Activated naive CD4-positive, alpha-beta T cell treated with anti-CD3 and anti-CD28 coated beads, Interleukin-2, amount 50 U/mL, for 24 hours (primary cell): ENCODE results near the gene PDGFRB.

ENCODE experiments used
- H3K27ac Mint-ChIP-seq: one replicate; pipeline ENCODE4 v1.8.0; 2021; ENCODE audit warnings: mild to moderate bottlenecking, mixed read lengths
- H3K27me3 Mint-ChIP-seq: one replicate; pipeline ENCODE4 v1.8.0; 2021; ENCODE audit warnings: mixed read lengths
- H3K36me3 Mint-ChIP-seq: one replicate; pipeline ENCODE4 v1.8.0; 2021; ENCODE audit warnings: mixed read lengths
- H3K4me1 Mint-ChIP-seq: one replicate; pipeline ENCODE4 v1.8.0; 2021; ENCODE audit warnings: mixed read lengths
- H3K4me3 Mint-ChIP-seq: one replicate; pipeline ENCODE4 v1.8.0; 2021; ENCODE audit warnings: mild to moderate bottlenecking, mixed read lengths
- H3K9me3 Mint-ChIP-seq: one replicate; pipeline ENCODE4 v1.8.0; 2021; ENCODE audit warnings: mixed read lengths

The PDGFRB gene

GRCh38 chr5:150073086-150073625 is 82.5 kb downstream of the PDGFRB start:
- no peaks in the 10 kb centered on the region for H3K36me3 Mint-ChIP-seq
- no peak overlapping the region for H3K4me3 Mint-ChIP-seq
- H3K4me1 Mint-ChIP-seq: no peaks in the 10 kb centered on the region
- no peaks in the 10 kb centered on the region for H3K9me3 Mint-ChIP-seq
- H3K27me3 Mint-ChIP-seq: no peaks in the 10 kb centered on the region
- no peak overlapping the region for H3K27ac Mint-ChIP-seq

GRCh38 chr5:150070821-150071220 is 84.8 kb downstream of the PDGFRB start:
- no peaks in the 10 kb centered on the region for H3K36me3 Mint-ChIP-seq
- H3K9me3 Mint-ChIP-seq: no peaks in the 10 kb centered on the region
- H3K27me3 Mint-ChIP-seq: no peaks in the 10 kb centered on the region
- H3K27ac Mint-ChIP-seq: no peak overlapping the region
- no peaks in the 10 kb centered on the region for H3K4me1 Mint-ChIP-seq
- H3K4me3 Mint-ChIP-seq: no peak overlapping the region

- Mint-ChIP-seq H3K9me3 (no peaks in the 10 kb centered on the region), H3K36me3 (no peaks in the 10 kb centered on the region), H3K4me1 (no peaks in the 10 kb centered on the region), H3K27me3 (no peaks in the 10 kb centered on the region), H3K4me3 (no peak overlapping the region), H3K27ac (no peak overlapping the region)
Measured at GRCh38 chr5:150069672-150070627, 85.7 kb downstream of the PDGFRB start.

DNA sequence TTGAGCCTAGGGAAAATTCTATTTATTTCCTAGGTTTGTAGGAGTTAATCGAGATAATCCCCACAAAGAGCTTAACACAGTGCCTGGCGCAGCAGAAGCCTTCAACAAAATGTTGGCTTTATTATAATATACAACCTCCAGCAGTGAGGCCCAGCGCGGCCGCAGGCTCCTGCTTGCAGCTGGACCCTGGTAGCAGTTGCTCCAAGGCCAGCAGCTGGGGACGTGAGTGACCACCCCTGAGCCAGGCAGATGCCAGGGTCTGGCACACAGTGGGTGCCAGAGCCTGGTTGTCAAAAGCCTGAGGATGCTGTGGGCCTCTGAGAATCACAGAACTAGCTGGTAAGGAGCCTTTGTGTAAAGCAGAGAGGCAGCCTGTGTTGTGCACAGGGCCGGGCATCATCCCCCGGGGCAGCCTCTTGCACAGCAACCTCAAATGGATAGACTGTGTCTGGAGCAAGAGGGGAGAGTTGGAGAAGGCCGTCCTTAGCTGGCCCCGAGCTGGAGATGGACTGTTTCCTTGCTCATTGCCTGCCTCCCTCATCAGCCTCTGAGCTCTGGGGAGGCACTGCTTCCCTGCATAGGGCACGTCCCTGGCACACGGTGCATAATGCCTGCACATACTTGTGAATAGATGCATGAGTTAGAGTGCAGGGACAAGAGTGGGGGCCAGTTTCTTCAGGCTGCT is 86.5 kb downstream of the PDGFRB start:
- no peaks in the 10 kb centered on the region for H3K4me1 Mint-ChIP-seq
- no peaks in the 10 kb centered on the region for H3K9me3 Mint-ChIP-seq
- no peaks in the 10 kb centered on the region for H3K27me3 Mint-ChIP-seq
- no peak overlapping the region for H3K27ac Mint-ChIP-seq
- H3K36me3 Mint-ChIP-seq: no peaks in the 10 kb centered on the region
- no peak overlapping the region for H3K4me3 Mint-ChIP-seq

DNA sequence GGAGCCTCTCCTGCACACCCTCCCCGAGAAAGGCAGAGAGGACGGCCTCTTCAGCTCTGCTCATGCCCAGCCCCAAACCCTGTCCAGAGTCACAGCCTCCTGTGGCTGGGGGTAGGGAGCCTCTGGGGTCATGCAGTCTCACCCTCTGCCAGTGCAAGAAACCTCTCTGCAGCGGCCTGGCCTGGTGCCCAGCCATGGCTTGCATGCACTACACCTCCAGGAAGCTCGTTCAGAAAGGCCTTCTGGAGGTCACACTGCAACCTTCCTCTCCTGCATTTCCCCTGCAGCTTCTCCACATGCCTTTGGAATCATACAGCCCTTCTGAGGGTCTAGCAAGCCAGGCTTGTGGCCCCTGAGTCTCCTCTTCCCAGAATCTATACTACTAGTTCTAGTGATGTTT is 87.2 kb downstream of the PDGFRB start:
- H3K27me3 Mint-ChIP-seq: no peaks in the 10 kb centered on the region
- no peak overlapping the region for H3K27ac Mint-ChIP-seq
- H3K4me3 Mint-ChIP-seq: no peak overlapping the region
- H3K9me3 Mint-ChIP-seq: no peaks in the 10 kb centered on the region
- H3K4me1 Mint-ChIP-seq: no peaks in the 10 kb centered on the region
- H3K36me3 Mint-ChIP-seq: no peaks in the 10 kb centered on the region

DNA sequence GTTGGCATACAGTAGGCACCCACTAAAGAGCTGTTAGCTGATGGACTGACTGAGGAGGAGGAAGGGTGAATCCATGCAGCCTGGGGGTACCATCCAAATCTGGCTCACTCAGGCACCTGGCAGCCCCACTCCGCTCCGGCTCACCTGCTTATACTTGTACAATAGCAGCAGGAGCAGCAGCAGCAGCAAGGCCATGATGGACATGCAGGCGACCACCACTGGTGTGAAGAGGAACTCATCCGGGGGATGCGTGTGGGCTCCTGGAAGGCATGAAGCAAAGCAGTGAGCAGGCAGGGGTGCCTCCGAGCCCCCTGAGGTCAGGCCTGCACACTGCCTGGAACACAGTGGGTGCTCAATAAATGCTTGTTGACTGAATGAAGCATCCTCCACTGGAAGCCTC is 87.6 kb downstream of the PDGFRB start:
- H3K4me3 Mint-ChIP-seq: no peak overlapping the region
- H3K27ac Mint-ChIP-seq: no peak overlapping the region
- H3K27me3 Mint-ChIP-seq: no peaks in the 10 kb centered on the region
- no peaks in the 10 kb centered on the region for H3K36me3 Mint-ChIP-seq
- H3K4me1 Mint-ChIP-seq: no peaks in the 10 kb centered on the region
- no peaks in the 10 kb centered on the region for H3K9me3 Mint-ChIP-seq

DNA sequence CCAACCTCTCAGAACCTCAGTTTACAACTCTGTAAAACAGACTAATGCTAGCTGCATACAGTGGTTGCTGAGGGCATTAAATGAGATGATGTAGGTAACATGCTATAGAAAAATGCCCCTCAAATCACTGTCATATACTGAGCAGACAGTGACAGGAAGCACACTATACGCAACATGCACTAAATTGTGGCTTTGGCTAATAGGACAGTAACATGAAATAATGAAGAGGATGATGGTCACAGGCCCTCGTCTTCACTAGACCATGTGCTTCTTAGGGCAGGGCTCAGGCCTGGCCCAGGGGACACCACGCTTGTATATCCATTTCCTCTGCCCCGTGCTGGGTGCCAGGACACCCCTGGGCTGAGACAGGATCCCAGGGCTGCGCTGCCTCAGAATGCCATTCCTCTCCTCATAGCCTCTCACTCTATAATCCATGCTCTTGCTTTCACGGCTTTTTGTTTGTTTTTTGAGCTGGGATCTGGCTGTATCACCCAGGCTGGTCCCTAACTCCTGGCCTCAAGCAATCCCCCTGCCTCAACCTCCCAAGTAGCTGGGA is 88.2 kb downstream of the PDGFRB start:
- Mint-ChIP-seq H3K9me3 (no peaks in the 10 kb centered on the region), H3K4me3 (no peak overlapping the region), H3K4me1 (no peaks in the 10 kb centered on the region), H3K36me3 (no peaks in the 10 kb centered on the region), H3K27me3 (no peaks in the 10 kb centered on the region), H3K27ac (no peak overlapping the region)

DNA sequence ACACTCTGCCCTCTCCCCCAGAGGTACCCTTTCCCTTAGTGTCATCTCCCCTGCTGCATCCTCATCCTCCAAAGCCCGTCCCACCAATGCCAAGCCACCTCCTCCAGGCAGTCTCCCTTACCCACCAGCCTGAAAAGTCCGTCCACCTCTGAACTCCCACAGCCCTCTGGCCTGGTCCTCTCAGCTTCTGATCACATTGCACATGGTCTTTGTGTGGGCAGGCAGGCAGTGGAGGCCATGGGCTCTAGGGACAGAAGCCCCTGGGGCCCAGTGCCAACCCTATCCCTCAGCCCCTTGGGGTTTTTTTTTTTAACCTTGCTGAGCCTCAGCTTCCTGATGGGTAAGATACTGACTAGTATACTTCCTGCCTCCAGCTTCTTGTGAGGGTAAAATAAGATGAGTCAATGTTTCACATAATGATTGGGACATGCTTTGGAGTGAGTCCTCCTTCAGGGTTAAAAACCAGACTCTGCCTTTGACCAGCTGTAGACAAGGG is 88.7 kb downstream of the PDGFRB start:
- no peaks in the 10 kb centered on the region for H3K36me3 Mint-ChIP-seq
- no peaks in the 10 kb centered on the region for H3K9me3 Mint-ChIP-seq
- no peak overlapping the region for H3K27ac Mint-ChIP-seq
- H3K27me3 Mint-ChIP-seq: no peaks in the 10 kb centered on the region
- H3K4me1 Mint-ChIP-seq: no peaks in the 10 kb centered on the region
- no peak overlapping the region for H3K4me3 Mint-ChIP-seq

GRCh38 chr5:150066436-150066835 is 89.2 kb downstream of the PDGFRB start:
- H3K4me3 Mint-ChIP-seq: no peak overlapping the region
- no peaks in the 10 kb centered on the region for H3K36me3 Mint-ChIP-seq
- H3K27ac Mint-ChIP-seq: no peak overlapping the region
- no peaks in the 10 kb centered on the region for H3K4me1 Mint-ChIP-seq
- H3K9me3 Mint-ChIP-seq: no peaks in the 10 kb centered on the region
- H3K27me3 Mint-ChIP-seq: no peaks in the 10 kb centered on the region

DNA sequence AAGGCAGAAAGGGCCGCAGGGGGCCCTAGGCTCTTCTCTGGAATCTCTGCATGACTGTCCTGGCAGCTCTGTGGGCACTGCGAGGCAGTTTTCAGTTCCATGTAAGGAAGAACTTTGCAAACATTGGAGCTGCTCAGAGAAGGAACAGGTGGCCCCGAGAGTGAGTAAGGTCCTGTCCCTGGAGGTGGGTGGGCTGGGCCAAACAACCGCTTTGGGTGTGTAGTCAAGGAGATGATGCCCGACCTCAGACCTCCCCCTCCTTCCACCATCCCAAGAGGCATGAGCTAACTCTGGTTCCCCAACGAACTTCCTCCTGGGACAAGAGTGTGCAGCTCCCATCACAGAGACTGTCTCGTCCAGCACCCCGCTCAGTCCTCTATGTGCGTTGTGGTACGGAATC is 89.8 kb downstream of the PDGFRB start:
- no peaks in the 10 kb centered on the region for H3K36me3 Mint-ChIP-seq
- no peaks in the 10 kb centered on the region for H3K27me3 Mint-ChIP-seq
- H3K9me3 Mint-ChIP-seq: no peaks in the 10 kb centered on the region
- no peak overlapping the region for H3K27ac Mint-ChIP-seq
- H3K4me1 Mint-ChIP-seq: no peaks in the 10 kb centered on the region
- no peak overlapping the region for H3K4me3 Mint-ChIP-seq

GRCh38 chr5:150065346-150065745 is 90.3 kb downstream of the PDGFRB start:
- no peak overlapping the region for H3K27ac Mint-ChIP-seq
- no peaks in the 10 kb centered on the region for H3K27me3 Mint-ChIP-seq
- H3K9me3 Mint-ChIP-seq: no peaks in the 10 kb centered on the region
- no peaks in the 10 kb centered on the region for H3K36me3 Mint-ChIP-seq
- H3K4me1 Mint-ChIP-seq: no peaks in the 10 kb centered on the region
- H3K4me3 Mint-ChIP-seq: no peak overlapping the region

DNA sequence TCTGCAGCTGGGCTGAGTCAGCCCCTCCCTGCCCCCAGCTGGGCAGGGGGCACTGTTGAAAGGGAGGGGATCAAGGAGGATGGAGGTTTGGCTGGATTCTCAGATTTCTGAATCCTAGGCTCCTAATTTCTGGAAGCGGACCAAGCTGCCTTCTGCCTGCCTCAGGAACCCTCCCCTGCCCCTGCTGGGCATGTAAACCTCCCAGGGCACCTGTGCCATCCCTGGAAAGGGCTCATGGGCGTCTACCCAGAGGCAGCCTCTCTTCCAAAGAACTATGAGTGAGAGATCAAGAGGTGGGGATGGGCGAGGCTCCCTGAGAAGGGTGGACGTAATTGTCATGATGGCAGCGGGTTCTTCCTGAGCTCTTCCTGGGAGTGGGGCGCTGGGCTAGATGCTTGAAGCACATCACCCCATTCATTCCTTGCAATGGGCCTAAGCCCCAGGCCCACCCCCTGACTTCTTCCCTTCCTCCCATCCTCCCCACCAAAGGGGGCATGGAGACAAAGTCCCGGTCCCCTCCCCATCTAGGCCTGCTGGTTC is 90.9 kb downstream of the PDGFRB start:
- H3K4me1 Mint-ChIP-seq: no peaks in the 10 kb centered on the region
- H3K27me3 Mint-ChIP-seq: no peaks in the 10 kb centered on the region

More for the DNA sequence above, 90.9 kb downstream of the PDGFRB start:
- no peaks in the 10 kb centered on the region for H3K9me3 Mint-ChIP-seq
- H3K27ac Mint-ChIP-seq: no peak overlapping the region
- H3K4me3 Mint-ChIP-seq: no peak overlapping the region
- H3K36me3 Mint-ChIP-seq: no peaks in the 10 kb centered on the region
